Measurements from ENCODE around the gene SLC35A3. TPM values are rescaled to one million over a fixed set of nuclear protein-coding genes. Genes with fewer than 3 reads are reported as not detected.

The SLC35A3 gene
- total and polyA plus RNA-seq, 2 experiments from 2014 or later: 7.7 to 7.8 TPM

DNA sequence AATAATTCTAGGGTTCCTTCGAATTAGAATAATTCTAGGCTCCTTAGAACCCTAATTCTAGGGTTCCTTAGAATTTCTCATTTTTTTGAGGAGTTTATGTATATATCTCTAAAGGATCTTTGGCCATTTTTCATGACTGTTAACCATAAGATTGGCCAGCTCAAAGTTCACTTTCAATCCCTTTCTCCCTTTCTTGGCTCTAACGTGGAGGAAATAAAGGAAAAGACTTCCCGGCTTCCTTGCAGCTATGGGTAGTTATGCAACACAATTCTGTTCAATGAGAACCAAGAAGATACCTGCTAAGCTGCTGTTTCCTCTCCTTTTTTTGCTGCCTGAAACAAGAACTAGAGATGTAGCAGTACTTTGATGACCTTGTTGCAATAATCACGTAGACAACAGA, 27.2 kb downstream of the SLC35A3 start:
- H3K4me3 ChIP-seq: no peak overlapping the region

DNA sequence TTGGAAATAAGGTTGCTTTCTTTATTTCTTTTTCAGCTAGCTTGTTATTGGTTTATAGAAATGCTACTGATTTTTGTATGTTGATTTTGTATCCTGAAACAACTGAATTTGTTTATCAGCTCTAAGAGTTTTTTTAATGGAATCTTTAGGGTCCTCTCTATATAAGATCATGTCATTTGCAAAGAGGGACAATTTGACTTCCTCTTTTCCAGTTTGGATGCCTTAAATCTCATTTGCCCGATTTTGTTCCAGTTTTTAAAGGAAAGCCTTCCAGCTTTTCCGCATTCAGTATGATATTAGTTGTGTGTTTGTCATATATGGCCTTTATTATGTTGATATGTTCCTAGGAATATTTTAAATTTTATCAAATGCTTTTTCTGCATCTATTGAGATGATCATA, 31.7 kb downstream of the SLC35A3 start:
- DNase-seq (ENCODE audit: low read depth in 1 of 2, low spot score in 1 of 2): no peak
- no peaks in the 10 kb centered on the region for H3K4me1 ChIP-seq (ENCODE audit: low read depth)
- H3K27ac ChIP-seq: no peak overlapping the region
- TF ChIP-seq, protein P1, sequence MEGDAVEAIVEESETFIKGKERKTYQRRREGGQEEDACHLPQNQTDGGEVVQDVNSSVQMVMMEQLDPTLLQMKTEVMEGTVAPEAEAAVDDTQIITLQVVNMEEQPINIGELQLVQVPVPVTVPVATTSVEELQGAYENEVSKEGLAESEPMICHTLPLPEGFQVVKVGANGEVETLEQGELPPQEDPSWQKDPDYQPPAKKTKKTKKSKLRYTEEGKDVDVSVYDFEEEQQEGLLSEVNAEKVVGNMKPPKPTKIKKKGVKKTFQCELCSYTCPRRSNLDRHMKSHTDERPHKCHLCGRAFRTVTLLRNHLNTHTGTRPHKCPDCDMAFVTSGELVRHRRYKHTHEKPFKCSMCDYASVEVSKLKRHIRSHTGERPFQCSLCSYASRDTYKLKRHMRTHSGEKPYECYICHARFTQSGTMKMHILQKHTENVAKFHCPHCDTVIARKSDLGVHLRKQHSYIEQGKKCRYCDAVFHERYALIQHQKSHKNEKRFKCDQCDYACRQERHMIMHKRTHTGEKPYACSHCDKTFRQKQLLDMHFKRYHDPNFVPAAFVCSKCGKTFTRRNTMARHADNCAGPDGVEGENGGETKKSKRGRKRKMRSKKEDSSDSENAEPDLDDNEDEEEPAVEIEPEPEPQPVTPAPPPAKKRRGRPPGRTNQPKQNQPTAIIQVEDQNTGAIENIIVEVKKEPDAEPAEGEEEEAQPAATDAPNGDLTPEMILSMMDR (IDR thresholded peaks at IDR 0.05; ENCODE audit: low read depth, low read length): no peak
- no peak overlapping the region for H3K4me3 ChIP-seq
- no peaks in the 10 kb centered on the region for H3K9me3 ChIP-seq (ENCODE audit: low read depth)
- no peaks in the 10 kb centered on the region for H3K36me3 ChIP-seq
- no peaks in the 10 kb centered on the region for H3K27me3 ChIP-seq

More for the DNA sequence above, 27.2 kb downstream of the SLC35A3 start:
- Histone ChIP-seq H3K4me1 (ENCODE audit: low read depth) (no peaks in the 10 kb centered on the region), H3K36me3 (peaks cover 3% of the 10 kb centered on the region), H3K9me3 (ENCODE audit: low read depth) (no peaks in the 10 kb centered on the region), H3K27me3 (no peaks in the 10 kb centered on the region), H3K27ac (no peak overlapping the region)
- TF ChIP-seq, protein P1 (IDR thresholded peaks at IDR 0.05; ENCODE audit: low read depth, low read length): no peak
- no peak for DNase-seq (ENCODE audit: low read depth in 1 of 2, low spot score in 1 of 2)

DNA sequence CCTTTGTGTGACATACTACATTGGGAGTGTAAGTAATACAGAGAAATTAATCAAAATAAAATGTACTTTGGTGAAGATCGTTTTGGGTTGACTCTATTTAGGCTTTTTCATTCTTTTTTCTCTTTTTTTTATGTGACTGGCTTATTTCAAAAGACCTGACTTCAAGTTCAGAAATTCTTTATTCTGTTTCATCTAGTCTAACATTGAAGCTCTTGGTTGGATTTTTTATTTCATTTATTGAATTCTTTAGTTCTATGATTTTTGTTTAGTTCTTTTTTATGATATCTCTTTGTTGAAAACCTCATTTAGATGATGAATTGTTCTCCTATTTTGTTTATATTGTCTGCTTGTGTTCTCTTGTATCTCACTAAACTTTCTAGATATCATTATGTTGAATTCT, 35.6 kb downstream of the SLC35A3 start:
- Histone ChIP-seq H3K27me3 (no peaks in the 10 kb centered on the region), H3K4me1 (ENCODE audit: low read depth) (no peaks in the 10 kb centered on the region), H3K27ac (no peak overlapping the region), H3K36me3 (no peaks in the 10 kb centered on the region), H3K9me3 (ENCODE audit: low read depth) (no peaks in the 10 kb centered on the region), H3K4me3 (no peak overlapping the region)
- TF ChIP-seq, protein P1 (IDR thresholded peaks at IDR 0.05; ENCODE audit: low read depth, low read length): no peak
- DNase-seq (ENCODE audit: low read depth in 1 of 2, low spot score in 1 of 2): no peak

DNA sequence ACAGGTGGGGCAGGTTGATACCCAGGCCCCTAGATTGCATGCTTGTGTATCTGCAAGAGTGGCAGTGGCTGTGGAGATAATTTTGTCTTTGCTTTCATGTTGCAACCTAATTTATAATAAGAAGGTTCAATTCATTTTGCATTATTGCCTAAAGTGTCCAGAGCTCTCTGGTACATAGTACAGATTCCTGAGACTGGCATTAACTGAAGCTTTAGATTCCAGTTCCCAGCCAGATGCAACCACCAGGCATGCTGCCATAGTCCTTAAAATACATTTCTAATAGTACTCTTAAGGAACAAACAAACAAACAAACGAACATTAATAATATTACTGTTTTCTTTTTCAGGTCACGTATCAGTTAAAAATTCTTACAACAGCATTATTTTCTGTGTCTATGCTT, 36.9 kb downstream of the SLC35A3 start:
- DNase-seq (ENCODE audit: low read depth in 1 of 2, low spot score in 1 of 2): no peak
- H3K4me1 ChIP-seq (ENCODE audit: low read depth): no peaks in the 10 kb centered on the region
- no peaks in the 10 kb centered on the region for H3K27me3 ChIP-seq
- no peaks in the 10 kb centered on the region for H3K9me3 ChIP-seq (ENCODE audit: low read depth)
- TF ChIP-seq, protein P1 (IDR thresholded peaks at IDR 0.05; ENCODE audit: low read depth, low read length): no peak
- no peak overlapping the region for H3K27ac ChIP-seq
- no peak overlapping the region for H3K4me3 ChIP-seq
- no peaks in the 10 kb centered on the region for H3K36me3 ChIP-seq

DNA sequence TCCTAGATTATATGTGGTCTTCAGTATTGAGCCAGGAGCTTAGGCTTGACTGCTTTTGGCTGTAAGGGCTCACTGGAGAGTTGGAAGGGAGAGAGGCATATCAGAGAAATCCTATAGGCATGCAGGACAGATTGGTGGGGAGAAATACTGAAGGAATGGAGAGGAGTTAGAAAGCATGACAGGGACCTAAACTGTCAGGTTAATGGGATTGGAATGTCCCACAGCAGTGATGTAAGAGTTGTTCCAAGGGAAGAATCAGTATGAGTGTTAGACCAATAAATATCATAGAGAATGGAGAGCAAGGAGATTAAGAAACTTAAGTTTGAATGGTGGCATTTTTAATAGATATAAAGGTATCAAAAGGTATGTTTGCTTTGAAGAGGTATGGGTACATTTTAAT, 39.7 kb downstream of the SLC35A3 start:
- no peak overlapping the region for H3K27ac ChIP-seq
- H3K36me3 ChIP-seq: no peaks in the 10 kb centered on the region
- H3K27me3 ChIP-seq: no peaks in the 10 kb centered on the region
- no peak overlapping the region for H3K4me3 ChIP-seq
- TF ChIP-seq, protein P1 (IDR thresholded peaks at IDR 0.05; ENCODE audit: low read depth, low read length): no peak
- DNase-seq (ENCODE audit: low read depth in 1 of 2, low spot score in 1 of 2): no peak
- no peaks in the 10 kb centered on the region for H3K9me3 ChIP-seq (ENCODE audit: low read depth)
- H3K4me1 ChIP-seq (ENCODE audit: low read depth): no peaks in the 10 kb centered on the region

DNA sequence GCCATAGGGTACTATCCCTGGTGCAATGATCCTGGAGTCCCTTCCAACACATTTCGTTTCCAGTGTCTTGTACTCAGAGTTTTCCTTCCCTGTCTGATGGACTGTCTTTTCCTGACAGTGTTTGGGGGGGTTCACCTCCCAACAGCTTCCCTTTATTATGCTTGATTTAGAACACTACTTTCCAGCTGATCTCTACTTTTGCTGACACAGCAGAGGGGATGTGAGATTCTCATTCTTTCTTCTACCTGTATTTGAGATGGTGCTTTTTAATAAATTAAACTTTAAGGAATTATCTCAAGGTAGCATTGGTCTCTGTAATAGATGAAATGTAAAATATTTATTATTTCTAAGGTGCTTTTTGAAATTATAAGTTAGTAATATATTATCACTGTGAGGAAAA, 41.0 kb downstream of the SLC35A3 start:
- Histone ChIP-seq H3K27ac (no peak overlapping the region), H3K27me3 (no peaks in the 10 kb centered on the region), H3K36me3 (no peaks in the 10 kb centered on the region), H3K4me3 (no peak overlapping the region), H3K9me3 (ENCODE audit: low read depth) (no peaks in the 10 kb centered on the region), H3K4me1 (ENCODE audit: low read depth) (no peaks in the 10 kb centered on the region)
- TF ChIP-seq, protein P1 (IDR thresholded peaks at IDR 0.05; ENCODE audit: low read depth, low read length): no peak
- DNase-seq (ENCODE audit: low read depth in 1 of 2, low spot score in 1 of 2): no peak

All from cardiac muscle cell (in vitro differentiated cells and primary cell).